ENCODE results near the gene LGI2.

The LGI2 gene

DNA sequence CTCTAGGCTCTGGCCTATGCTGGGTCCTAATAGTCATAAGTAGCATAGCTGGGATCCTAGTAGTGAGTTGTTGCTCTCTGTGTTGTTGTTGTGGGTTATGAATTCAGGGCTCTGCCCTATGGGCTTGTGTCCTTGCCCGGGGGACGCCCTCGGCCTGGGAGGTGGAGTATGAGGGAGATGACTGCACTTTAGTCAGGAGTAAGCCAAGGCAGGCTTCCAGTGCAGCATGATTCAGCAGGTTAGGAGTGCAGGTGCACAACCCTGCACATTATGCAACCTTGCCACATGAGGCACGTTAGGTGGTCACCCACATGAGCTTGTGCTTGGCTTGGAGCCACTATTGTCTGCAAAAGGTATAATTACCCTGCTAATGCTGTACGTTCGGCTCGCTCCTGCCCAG lies 59.6 kb downstream of the LGI2 start:
- DNase-seq (ENCODE audit: low read depth): peak; percentile 32
- H3K4me3 ChIP-seq (ENCODE audit: low read depth, low read length): no peak overlapping the region
- no peak for TF ChIP-seq POLR2A (IDR thresholded peaks at IDR 0.05; ENCODE audit: extremely low read depth, insufficient read length)
- TF ChIP-seq MYC (IDR thresholded peaks at IDR 0.05; ENCODE audit: low read depth, low read length): no peak
- TF ChIP-seq, protein P1, sequence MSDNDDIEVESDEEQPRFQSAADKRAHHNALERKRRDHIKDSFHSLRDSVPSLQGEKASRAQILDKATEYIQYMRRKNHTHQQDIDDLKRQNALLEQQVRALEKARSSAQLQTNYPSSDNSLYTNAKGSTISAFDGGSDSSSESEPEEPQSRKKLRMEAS (IDR thresholded peaks at IDR 0.05; ENCODE audit: low read depth, low read length): no peak
- TF ChIP-seq, protein P2, sequence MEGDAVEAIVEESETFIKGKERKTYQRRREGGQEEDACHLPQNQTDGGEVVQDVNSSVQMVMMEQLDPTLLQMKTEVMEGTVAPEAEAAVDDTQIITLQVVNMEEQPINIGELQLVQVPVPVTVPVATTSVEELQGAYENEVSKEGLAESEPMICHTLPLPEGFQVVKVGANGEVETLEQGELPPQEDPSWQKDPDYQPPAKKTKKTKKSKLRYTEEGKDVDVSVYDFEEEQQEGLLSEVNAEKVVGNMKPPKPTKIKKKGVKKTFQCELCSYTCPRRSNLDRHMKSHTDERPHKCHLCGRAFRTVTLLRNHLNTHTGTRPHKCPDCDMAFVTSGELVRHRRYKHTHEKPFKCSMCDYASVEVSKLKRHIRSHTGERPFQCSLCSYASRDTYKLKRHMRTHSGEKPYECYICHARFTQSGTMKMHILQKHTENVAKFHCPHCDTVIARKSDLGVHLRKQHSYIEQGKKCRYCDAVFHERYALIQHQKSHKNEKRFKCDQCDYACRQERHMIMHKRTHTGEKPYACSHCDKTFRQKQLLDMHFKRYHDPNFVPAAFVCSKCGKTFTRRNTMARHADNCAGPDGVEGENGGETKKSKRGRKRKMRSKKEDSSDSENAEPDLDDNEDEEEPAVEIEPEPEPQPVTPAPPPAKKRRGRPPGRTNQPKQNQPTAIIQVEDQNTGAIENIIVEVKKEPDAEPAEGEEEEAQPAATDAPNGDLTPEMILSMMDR (IDR thresholded peaks at IDR 0.05; ENCODE audit: low read depth, low read length): no peak

DNA sequence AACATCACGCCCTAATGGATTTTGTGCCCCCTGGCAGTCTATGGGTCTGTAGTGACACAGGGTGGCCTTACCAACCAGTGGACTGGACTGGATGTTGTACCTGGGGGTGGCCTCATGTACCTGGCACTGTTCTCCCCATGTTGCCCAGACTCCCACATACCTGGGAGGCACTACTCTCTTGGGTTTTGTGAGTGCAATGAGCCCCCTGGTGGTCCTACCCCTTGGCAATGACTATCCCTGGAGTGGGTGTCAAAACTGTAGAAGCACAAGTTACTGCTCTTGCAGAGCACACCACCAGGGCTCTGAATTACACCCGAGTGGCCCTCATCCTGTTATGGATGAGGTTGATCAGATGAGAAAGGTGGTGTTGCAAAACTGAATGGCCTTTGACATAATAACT lies 60.1 kb downstream of the LGI2 start:
- no peak for TF ChIP-seq POLR2A (IDR thresholded peaks at IDR 0.05; ENCODE audit: extremely low read depth, insufficient read length)
- TF ChIP-seq, protein P2 (IDR thresholded peaks at IDR 0.05; ENCODE audit: low read depth, low read length): no peak
- TF ChIP-seq, protein P1 (IDR thresholded peaks at IDR 0.05; ENCODE audit: low read depth, low read length): no peak
- no peak for TF ChIP-seq MYC (IDR thresholded peaks at IDR 0.05; ENCODE audit: low read depth, low read length)
- no peak overlapping the region for H3K4me3 ChIP-seq (ENCODE audit: low read depth, low read length)
- DNase-seq (ENCODE audit: low read depth): no peak

DNA sequence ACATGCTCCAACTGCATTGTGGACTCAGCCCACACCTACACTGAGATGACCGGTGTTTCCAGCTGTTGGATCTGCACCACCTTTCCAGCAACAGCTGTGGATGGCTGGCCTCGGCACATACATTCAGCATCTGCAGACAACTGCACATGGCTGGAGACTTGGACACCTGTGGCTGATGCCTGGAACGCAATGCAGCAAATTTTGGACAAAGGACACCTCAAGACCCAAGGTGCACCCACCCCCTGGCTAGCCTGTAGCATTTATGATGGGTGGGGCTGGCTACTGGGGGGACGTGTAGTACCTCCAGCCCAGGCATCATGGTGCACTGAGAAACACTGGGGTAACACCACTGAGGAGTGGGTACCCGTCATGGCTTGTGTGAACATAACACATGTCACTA lies 60.6 kb downstream of the LGI2 start:
- no peak for TF ChIP-seq MYC (IDR thresholded peaks at IDR 0.05; ENCODE audit: low read depth, low read length)
- no peak overlapping the region for H3K4me3 ChIP-seq (ENCODE audit: low read depth, low read length)
- no peak for DNase-seq (ENCODE audit: low read depth)

DNA sequence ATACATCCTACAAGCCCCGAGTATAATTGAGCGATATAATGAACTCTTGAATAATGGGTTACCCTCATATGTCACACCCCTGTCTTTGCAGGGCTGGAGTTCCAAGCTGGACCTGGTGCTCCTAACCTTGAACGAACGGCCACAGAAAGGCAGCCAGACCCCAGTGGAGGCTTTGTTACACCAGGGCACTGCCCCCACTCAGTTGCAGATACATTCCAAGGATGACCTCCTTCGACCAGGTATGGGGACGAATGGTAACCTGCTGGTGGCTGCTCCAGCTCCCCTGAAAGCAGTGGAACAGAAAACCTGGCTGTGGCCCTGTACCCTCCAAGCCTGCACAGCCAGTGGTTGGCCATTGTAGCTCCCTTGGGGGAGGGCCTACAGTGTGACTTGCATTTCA lies 61.3 kb downstream of the LGI2 start:
- TF ChIP-seq MYC (IDR thresholded peaks at IDR 0.05; ENCODE audit: low read depth, low read length): no peak
- TF ChIP-seq, protein P2 (IDR thresholded peaks at IDR 0.05; ENCODE audit: low read depth, low read length): no peak
- TF ChIP-seq, protein P1 (IDR thresholded peaks at IDR 0.05; ENCODE audit: low read depth, low read length): no peak
- TF ChIP-seq POLR2A (IDR thresholded peaks at IDR 0.05; ENCODE audit: extremely low read depth, insufficient read length): no peak
- no peak overlapping the region for H3K4me3 ChIP-seq (ENCODE audit: low read depth, low read length)
- DNase-seq (ENCODE audit: low read depth): no peak

DNA sequence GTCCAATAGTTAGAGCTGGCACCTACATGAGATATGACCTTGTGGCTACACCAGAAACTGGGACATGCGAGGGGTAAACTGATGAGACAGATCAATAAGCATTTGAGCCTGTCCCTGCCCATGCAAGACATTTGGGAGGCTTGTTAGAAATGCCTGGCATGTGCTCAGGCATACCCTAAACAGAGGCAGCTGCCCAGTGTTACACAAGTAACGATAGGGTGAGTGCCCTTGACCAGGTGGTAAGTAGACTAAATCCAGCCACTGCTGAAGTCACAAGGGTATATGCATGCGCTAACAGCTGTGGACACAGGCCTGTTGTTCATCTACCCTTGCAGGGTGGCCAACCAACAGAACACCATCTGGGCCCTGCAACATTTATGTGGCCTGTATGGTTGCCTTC lies 61.8 kb downstream of the LGI2 start:
- no peak overlapping the region for H3K4me3 ChIP-seq (ENCODE audit: low read depth, low read length)
- TF ChIP-seq POLR2A (IDR thresholded peaks at IDR 0.05; ENCODE audit: extremely low read depth, insufficient read length): no peak
- no peak for TF ChIP-seq MYC (IDR thresholded peaks at IDR 0.05; ENCODE audit: low read depth, low read length)
- TF ChIP-seq, protein P1 (IDR thresholded peaks at IDR 0.05; ENCODE audit: low read depth, low read length): no peak
- TF ChIP-seq, protein P2 (IDR thresholded peaks at IDR 0.05; ENCODE audit: low read depth, low read length): no peak
- no peak for DNase-seq (ENCODE audit: low read depth)

DNA sequence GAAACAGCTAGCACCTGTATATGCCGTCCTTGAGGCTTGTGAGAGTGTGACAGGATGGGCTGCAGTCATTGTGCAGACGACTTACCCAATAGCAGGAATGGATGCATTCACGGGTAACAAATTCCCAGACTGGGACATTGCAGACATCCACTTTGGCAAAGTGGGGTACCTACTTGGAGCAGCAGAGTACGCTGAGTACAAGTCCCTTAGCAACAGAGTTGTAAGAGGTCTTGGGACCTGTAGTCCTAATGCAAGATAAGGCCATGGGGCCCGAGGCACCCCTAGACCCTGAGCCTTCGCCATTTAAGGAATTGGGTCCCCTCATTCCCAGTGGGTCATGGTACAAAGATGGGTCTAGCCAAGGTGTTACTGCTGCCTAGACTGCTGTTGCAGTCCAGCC lies 62.5 kb downstream of the LGI2 start:
- H3K4me3 ChIP-seq (ENCODE audit: low read depth, low read length): no peak overlapping the region
- TF ChIP-seq, protein P1 (IDR thresholded peaks at IDR 0.05; ENCODE audit: low read depth, low read length): no peak
- TF ChIP-seq, protein P2 (IDR thresholded peaks at IDR 0.05; ENCODE audit: low read depth, low read length): no peak
- TF ChIP-seq MYC (IDR thresholded peaks at IDR 0.05; ENCODE audit: low read depth, low read length): no peak
- TF ChIP-seq POLR2A (IDR thresholded peaks at IDR 0.05; ENCODE audit: extremely low read depth, insufficient read length): no peak
- no peak for DNase-seq (ENCODE audit: low read depth)
